GM12865 (cell line): ENCODE results near the gene ATP2B2.
"Not testable (repeated sequence)": the region's sequence is repeated elsewhere in the genome, so short reads cannot be mapped to it uniquely, and the experiment has no call there.

Source experiments
- DNase-seq: peaks from one replicate; pipeline ENCODE4 v3.0.0; 2010; ENCODE audit warnings: low read depth
- H3K4me3 ChIP-seq: 2 replicates; pipeline ENCODE4 v1.5.1; 2011; ENCODE audit warnings: mild to moderate bottlenecking, low read depth, low read length, control low read depth
- CTCF ChIP-seq: IDR thresholded peaks from 2 replicates; pipeline ENCODE4 v1.5.1; 2011; ENCODE audit warnings: low read length, control low read depth, low read depth, inconsistent platforms; ENCODE audit not compliant: insufficient read depth; ENCODE audit errors: missing control alignments

Gene ATP2B2

GRCh38 chr3:10389339-10389738, 116.0 kb downstream of the ATP2B2 start:
- no peak for DNase-seq
- TF ChIP-seq CTCF: no peak
- H3K4me3 ChIP-seq: no peak overlapping the region

- no peak for DNase-seq
- H3K4me3 ChIP-seq: no peak overlapping the region
- no peak for TF ChIP-seq CTCF
Observed at GRCh38 chr3:10387881-10388609, 117.3 kb downstream of the ATP2B2 start.

GRCh38 chr3:10386121-10386520, 119.3 kb downstream of the ATP2B2 start:
- no peak for TF ChIP-seq CTCF
- no peak overlapping the region for H3K4me3 ChIP-seq
- DNase-seq: no peak

- no peak for DNase-seq
- no peak for TF ChIP-seq CTCF
- H3K4me3 ChIP-seq: no peak overlapping the region
Observed at GRCh38 chr3:10384541-10385360, 120.6 kb downstream of the ATP2B2 start.

- no peak overlapping the region for H3K4me3 ChIP-seq
- TF ChIP-seq CTCF: no peak
- DNase-seq: no peak
Observed at GRCh38 chr3:10383850-10384248, 121.5 kb downstream of the ATP2B2 start.

GRCh38 chr3:10382892-10383849, 122.2 kb downstream of the ATP2B2 start:
- no peak for TF ChIP-seq CTCF
- H3K4me3 ChIP-seq: no peak overlapping the region
- DNase-seq: no peak

- not testable (repeated sequence) for H3K4me3 ChIP-seq
Observed at GRCh38 chr3:10382445-10382844, 122.9 kb downstream of the ATP2B2 start.

More at GRCh38 chr3:10382445-10382844, 122.9 kb downstream of the ATP2B2 start:
- DNase-seq: not testable (repeated sequence)
